GM12891 (cell line): ENCODE results near the gene MDM2.

Source experiments
- PAX5 ChIP-seq: IDR thresholded peaks from 2 replicates; pipeline ENCODE4 v1.6.1; 2011; ENCODE audit warnings: low read length, moderate library complexity, mild to moderate bottlenecking; ENCODE audit not compliant: insufficient read depth, severe bottlenecking
- POLR2A ChIP-seq: IDR thresholded peaks from 2 replicates; pipeline ENCODE4 v1.6.1; 2011; ENCODE audit warnings: low read depth, low read length, control low read depth
- POLR2AphosphoS5 ChIP-seq: IDR thresholded peaks from 2 replicates; pipeline ENCODE4 v1.6.1; 2011; ENCODE audit warnings: low read depth, low read length, control low read depth
- SPI1 ChIP-seq: IDR thresholded peaks from 2 replicates; pipeline ENCODE4 v1.6.1; 2011; ENCODE audit warnings: low read depth, low read length, control low read depth
- TAF1 ChIP-seq: IDR thresholded peaks from 2 replicates; pipeline ENCODE4 v1.6.1; 2011; ENCODE audit warnings: low read depth, low read length, control low read depth

- TF ChIP-seq POLR2A (peak; percentile 87), TAF1 (0 out of 2 replicates have a peak, but pooled peaks have one; percentile 47), POLR2AphosphoS5 (peak; percentile 81; the same call in 1 of the 2 replicates), PAX5 (no peak), SPI1 (peak; percentile 30; the same call in 1 of the 2 replicates)
Measured at GRCh38 chr12:68807576-68808387, at the start of gene MDM2.
